Neuronal stem cell (in vitro differentiated cells): Measurements from ENCODE around the gene PCED1B.

Source experiments
- DNase-seq: peaks from one replicate; pipeline ENCODE4 v3.0.0-alpha.2; 2013; ENCODE audit warnings: low spot score
- H2AFZ ChIP-seq: one replicate; pipeline ENCODE4 v1.6.1; 2013; ENCODE audit warnings: mild to moderate bottlenecking, low read length, inconsistent platforms
- H2AK5ac ChIP-seq: 2 replicates; pipeline ENCODE4 v1.6.1; 2013; ENCODE audit warnings: low read depth, mild to moderate bottlenecking, inconsistent platforms, low read length, moderate library complexity, mixed read lengths
- H2BK120ac ChIP-seq: 2 replicates; pipeline ENCODE4 v1.6.1; 2013; ENCODE audit warnings: low read depth, mild to moderate bottlenecking, inconsistent platforms, low read length, moderate library complexity, mixed read lengths
- H2BK12ac ChIP-seq: one replicate; pipeline ENCODE4 v1.6.1; 2013; ENCODE audit warnings: low read length, inconsistent platforms
- H2BK15ac ChIP-seq: 2 replicates; pipeline ENCODE4 v1.6.1; 2013; ENCODE audit warnings: mild to moderate bottlenecking, low read length, inconsistent platforms, mixed read lengths
- H2BK5ac ChIP-seq: one replicate; pipeline ENCODE4 v1.6.1; 2013; ENCODE audit warnings: inconsistent platforms, mild to moderate bottlenecking, low read length, moderate library complexity
- H3K14ac ChIP-seq: one replicate; pipeline ENCODE4 v1.6.1; 2013; ENCODE audit warnings: low read length, inconsistent platforms
- H3K18ac ChIP-seq: 2 replicates; pipeline ENCODE4 v1.6.1; 2013; ENCODE audit warnings: low read length, inconsistent platforms
- H3K23ac ChIP-seq: 2 replicates; pipeline ENCODE4 v1.6.1; 2013; ENCODE audit warnings: low read depth, mild to moderate bottlenecking, mixed read lengths, low read length, inconsistent platforms; ENCODE audit not compliant: poor library complexity
- H3K27ac ChIP-seq: replicated peaks from 3 replicates; pipeline ENCODE4 v1.5.1; 2013; ENCODE audit warnings: low read length, inconsistent platforms
- H3K27me3 ChIP-seq, 3 experiments: 2 replicates each; pipeline ENCODE4 v1.6.1; 2013; ENCODE audit warnings: low read length in 3 of 3, mild to moderate bottlenecking in 2 of 3, inconsistent platforms in 1 of 3, low read depth in 1 of 3, mixed read lengths in 1 of 3, moderate library complexity in 1 of 3; ENCODE audit not compliant: control insufficient read depth in 3 of 3, insufficient read depth in 3 of 3
- H3K36me3 ChIP-seq, 2 donors: replicated peaks in 1 of 2; 2 replicates each; pipeline ENCODE4 v1.6.1; 2013; ENCODE audit warnings: low read length in 2 of 2; ENCODE audit not compliant: control insufficient read depth in 2 of 2, insufficient read depth in 2 of 2
- H3K4ac ChIP-seq: 2 replicates; pipeline ENCODE4 v1.6.1; 2013; ENCODE audit warnings: inconsistent platforms, mild to moderate bottlenecking, low read length, moderate library complexity
- H3K4me1 ChIP-seq, 2 donors: 1 replicate in 1 of 2; 2 replicates in 1 of 2; pipeline ENCODE4 v1.6.1; 2013; ENCODE audit warnings: low read length in 2 of 2, low read depth in 1 of 2; ENCODE audit not compliant: control insufficient read depth in 2 of 2, insufficient read depth in 1 of 2
- H3K4me2 ChIP-seq: one replicate; pipeline ENCODE4 v1.6.1; 2013; ENCODE audit warnings: mild to moderate bottlenecking, low read length, inconsistent platforms; ENCODE audit not compliant: insufficient read depth, poor library complexity, severe bottlenecking
- H3K4me3 ChIP-seq, 2 donors: 2 replicates each; pipeline ENCODE4 v1.5.1; 2013; ENCODE audit warnings: low read length in 2 of 2, mild to moderate bottlenecking in 2 of 2, inconsistent platforms in 1 of 2, moderate library complexity in 1 of 2
- H3K79me1 ChIP-seq: one replicate; pipeline ENCODE4 v1.6.1; 2013; ENCODE audit warnings: low read depth, mild to moderate bottlenecking, inconsistent platforms, low read length, moderate library complexity
- H3K9ac ChIP-seq: one replicate; pipeline ENCODE4 v1.6.1; 2013; ENCODE audit warnings: mild to moderate bottlenecking, low read depth, low read length, inconsistent platforms; ENCODE audit not compliant: poor library complexity
- H3K9me3 ChIP-seq, 2 donors: replicated peaks in 1 of 2; 2 replicates each; pipeline versions ENCODE3 to v1.6.1; 2013; ENCODE audit warnings: low read length in 2 of 2, mild to moderate bottlenecking in 2 of 2, inconsistent platforms in 1 of 2, low read depth in 1 of 2, mixed read lengths in 1 of 2, moderate library complexity in 1 of 2; ENCODE audit not compliant: control insufficient read depth in 2 of 2, insufficient read depth in 1 of 2
- H4K8ac ChIP-seq: one replicate; pipeline ENCODE4 v1.6.1; 2013; ENCODE audit warnings: low read depth, mild to moderate bottlenecking, inconsistent platforms, low read length, moderate library complexity
- H4K91ac ChIP-seq: one replicate; pipeline ENCODE4 v1.6.1; 2013; ENCODE audit warnings: low read length, low read depth, mild to moderate bottlenecking, inconsistent platforms; ENCODE audit not compliant: poor library complexity
- WGBS, 2 donors: extraction: QIAGEN DNeasy Blood & Tissue Kit; methylation state at CpG; one replicate each; pipeline ENCODE4 v1.1.7; 2013; ENCODE audit warnings: missing lambda C conversion rate in 2 of 2, mixed read lengths in 1 of 2; ENCODE audit not compliant: insufficient read length in 2 of 2, insufficient replicate concordance in 1 of 2; ENCODE audit errors: extremely low coverage in 2 of 2; 5-methylcytosine and 5-hydroxymethylcytosine counted together

Gene PCED1B

DNA sequence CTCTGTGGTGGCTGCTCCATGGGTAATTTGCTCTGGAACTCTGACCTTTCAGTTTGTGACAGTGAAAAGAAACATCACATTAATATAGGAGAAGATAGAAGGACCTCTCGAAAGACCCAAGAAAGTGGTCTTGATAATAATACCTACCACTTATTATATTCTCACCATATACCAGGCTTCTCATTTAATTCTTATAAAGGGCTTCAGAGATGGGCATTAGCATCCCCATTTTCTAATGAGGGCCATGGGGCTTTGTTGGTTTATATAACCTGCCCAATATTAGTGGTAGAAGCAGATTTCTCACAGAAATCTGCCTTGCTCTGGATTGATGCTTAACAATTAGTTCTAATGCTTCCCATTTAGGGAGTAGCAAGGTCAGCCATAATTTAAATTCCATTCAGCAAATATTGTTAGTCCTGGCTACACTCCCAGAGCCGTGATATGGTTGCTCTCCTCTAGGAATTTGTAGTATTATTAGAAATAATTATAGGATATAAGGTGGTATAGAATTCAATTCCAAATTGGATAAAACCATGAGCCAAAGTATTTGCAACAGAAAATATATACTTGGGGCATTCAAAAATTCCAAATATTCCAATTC lies 7.8 kb downstream of the PCED1B start:
- WGBS, 2 donors: no CpG with 5 or more reads among the region's 2 CpGs

DNA sequence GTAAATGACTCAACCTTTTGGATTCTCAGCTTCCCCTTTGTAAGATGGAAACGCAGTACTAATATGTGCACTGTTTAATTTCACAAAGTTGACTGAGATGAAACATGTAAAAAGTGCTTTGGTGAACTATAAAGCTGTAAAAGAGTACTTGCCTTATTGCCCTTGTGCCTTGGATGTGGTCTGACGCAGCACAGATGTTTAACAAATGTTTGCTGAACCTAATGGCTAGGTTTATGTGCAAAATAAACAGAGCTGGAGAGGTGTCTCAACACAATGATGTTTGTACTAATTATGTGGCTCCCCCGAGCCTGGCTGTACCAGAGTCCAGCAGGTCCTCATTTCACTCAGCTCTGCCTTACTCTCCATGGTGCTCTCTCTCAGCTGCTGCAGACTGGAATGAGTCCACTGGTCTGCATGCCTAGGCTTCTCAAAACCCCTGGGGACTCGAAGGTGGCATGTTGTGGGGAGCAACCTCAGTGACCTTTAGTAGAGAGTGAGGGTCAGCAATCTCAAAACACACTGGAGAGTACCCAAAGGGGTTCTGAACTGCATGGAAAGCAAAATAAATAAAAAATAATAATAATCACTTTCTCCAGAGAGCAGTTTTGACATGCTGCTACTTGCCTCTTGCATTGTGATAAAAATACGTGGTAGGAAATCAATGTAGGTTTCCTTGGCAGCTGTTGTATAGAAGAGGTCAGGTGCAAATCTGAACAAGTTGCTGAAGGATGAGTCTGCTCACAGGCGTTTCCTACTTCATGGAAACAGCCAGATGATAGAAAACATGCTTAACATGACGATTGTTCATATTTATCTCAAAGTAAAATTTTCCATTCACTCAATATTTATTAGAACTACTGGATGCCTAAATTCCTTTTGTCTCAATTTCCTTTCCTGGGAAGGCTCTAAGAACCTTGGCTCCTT lies 8.9 kb downstream of the PCED1B start:
- Histone ChIP-seq H2BK120ac (no peak overlapping the region), H4K91ac (no peak overlapping the region), H3K14ac (no peak overlapping the region), H3K4me3 (no peak overlapping the region), H3K9me3 (no peaks in the 10 kb centered on the region), H3K4me2 (no peak overlapping the region), H2BK12ac (no peak overlapping the region), H3K4me1 (peaks cover 0 to 5% of the 10 kb centered on the region in 2 donors), H3K9ac (no peak overlapping the region), H3K27ac (no peak overlapping the region), H3K79me1 (no peaks in the 10 kb centered on the region), H4K8ac (no peak overlapping the region), H3K23ac (no peak overlapping the region), H2BK15ac (no peak overlapping the region), H3K4ac (no peak overlapping the region), H3K27me3 (no peaks in the 10 kb centered on the region), H2BK5ac (no peak overlapping the region), H2AK5ac (no peak overlapping the region), H3K18ac (no peak overlapping the region), H2AFZ (no peak overlapping the region), H3K36me3 (no peaks in the 10 kb centered on the region)
- whole genome bisulfite sequencing, 2 donors: no CpG with 5 or more reads among the region's 7 CpGs
- no peak for DNase-seq

More for the DNA sequence above, 7.8 kb downstream of the PCED1B start:
- no peak overlapping the region for H2AFZ ChIP-seq
- no peaks in the 10 kb centered on the region for H3K79me1 ChIP-seq
- H3K4me1 ChIP-seq: peaks cover 0 to 5% of the 10 kb centered on the region in 2 donors
- H4K8ac ChIP-seq: no peak overlapping the region
- no peak overlapping the region for H2BK12ac ChIP-seq
- H3K9me3 ChIP-seq: no peaks in the 10 kb centered on the region
- no peak overlapping the region for H3K23ac ChIP-seq
- no peak overlapping the region for H2AK5ac ChIP-seq
- no peak overlapping the region for H2BK120ac ChIP-seq
- no peak overlapping the region for H4K91ac ChIP-seq
- no peak overlapping the region for H3K4ac ChIP-seq
- DNase-seq: no peak
- H2BK15ac ChIP-seq: no peak overlapping the region
- H3K4me2 ChIP-seq: no peak overlapping the region
- no peak overlapping the region for H2BK5ac ChIP-seq
- no peak overlapping the region for H3K9ac ChIP-seq
- H3K14ac ChIP-seq: no peak overlapping the region
- H3K27me3 ChIP-seq: peaks cover 0 to 5% (median 0%) of the 10 kb centered on the region in 3 experiments
- no peak overlapping the region for H3K27ac ChIP-seq
- H3K18ac ChIP-seq: no peak overlapping the region
- H3K36me3 ChIP-seq: no peaks in the 10 kb centered on the region
- H3K4me3 ChIP-seq: no peak overlapping the region

DNA sequence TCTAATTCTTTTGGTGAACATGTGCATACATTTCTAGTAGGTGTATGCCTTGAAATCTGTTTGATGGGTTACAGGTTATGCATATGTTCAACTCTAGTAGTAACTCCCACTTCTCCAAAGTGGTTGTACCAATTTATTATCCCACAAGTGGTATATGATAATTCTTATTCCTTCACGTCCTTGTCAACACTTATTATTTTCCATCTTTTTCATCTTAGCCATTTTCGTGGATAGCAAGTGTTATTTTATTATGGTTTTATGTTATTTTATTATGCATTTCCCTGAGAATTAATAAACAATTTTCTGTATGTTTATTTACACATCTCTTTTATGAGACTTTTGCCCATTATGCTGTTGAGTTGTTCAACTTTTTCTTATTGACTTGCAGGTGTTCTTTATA lies 11.6 kb downstream of the PCED1B start:
- no peak for DNase-seq
- WGBS, 2 donors: no CpG with 5 or more reads among the region's 2 CpGs
- no peak overlapping the region for H2BK12ac ChIP-seq

DNA sequence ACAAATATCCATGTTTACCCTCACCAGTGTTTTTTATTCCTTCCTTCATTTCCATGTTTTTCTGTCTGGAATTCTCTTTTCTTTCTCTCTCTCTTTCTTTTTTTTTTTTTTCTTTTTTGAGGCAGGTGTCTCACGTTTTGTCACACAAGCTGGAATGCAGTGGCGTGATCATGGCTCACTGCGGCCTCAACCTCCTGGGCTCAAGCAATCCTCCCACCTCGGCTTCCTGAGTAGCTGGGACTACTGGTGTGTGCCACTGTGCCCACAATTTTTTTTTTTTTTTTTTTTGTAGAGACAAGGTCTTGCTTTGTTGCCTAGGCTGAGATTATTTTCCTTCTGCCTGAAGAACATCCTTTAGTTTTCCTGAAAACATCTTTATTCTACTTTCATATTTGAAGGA lies 15.4 kb downstream of the PCED1B start:
- Histone ChIP-seq H3K36me3 (no peaks in the 10 kb centered on the region), H2AK5ac (no peak overlapping the region), H2BK120ac (no peak overlapping the region), H2BK15ac (no peak overlapping the region), H3K18ac (no peak overlapping the region), H3K79me1 (no peaks in the 10 kb centered on the region), H3K4me3 (no peak overlapping the region), H3K23ac (no peak overlapping the region), H3K9me3 (no peaks in the 10 kb centered on the region), H4K91ac (no peak overlapping the region), H3K4ac (no peak overlapping the region), H2AFZ (no peak overlapping the region), H2BK5ac (no peak overlapping the region), H2BK12ac (no peak overlapping the region), H3K9ac (no peak overlapping the region), H3K14ac (no peak overlapping the region), H3K4me1 (no peaks in the 10 kb centered on the region), H3K27me3 (no peaks in the 10 kb centered on the region), H3K4me2 (no peak overlapping the region), H3K27ac (no peak overlapping the region), H4K8ac (no peak overlapping the region)
- no peak for DNase-seq
- no CpG with 5 or more reads among the region's 4 CpGs for WGBS, 2 donors

More for the DNA sequence above, 11.6 kb downstream of the PCED1B start:
- H3K79me1 ChIP-seq: no peaks in the 10 kb centered on the region
- no peak overlapping the region for H2BK15ac ChIP-seq
- no peaks in the 10 kb centered on the region for H3K36me3 ChIP-seq
- no peak overlapping the region for H2AFZ ChIP-seq
- H3K27me3 ChIP-seq: no peaks in the 10 kb centered on the region
- no peak overlapping the region for H3K23ac ChIP-seq
- no peak overlapping the region for H4K8ac ChIP-seq
- no peak overlapping the region for H2AK5ac ChIP-seq
- H4K91ac ChIP-seq: no peak overlapping the region
- H3K4me1 ChIP-seq: peaks cover 0 to 2% of the 10 kb centered on the region in 2 donors
- H2BK120ac ChIP-seq: no peak overlapping the region
- H3K9me3 ChIP-seq: no peaks in the 10 kb centered on the region
- no peak overlapping the region for H3K4me2 ChIP-seq
- no peak overlapping the region for H3K18ac ChIP-seq
- no peak overlapping the region for H3K9ac ChIP-seq
- no peak overlapping the region for H3K14ac ChIP-seq
- H3K4ac ChIP-seq: no peak overlapping the region
- no peak overlapping the region for H2BK5ac ChIP-seq
- H3K27ac ChIP-seq: no peak overlapping the region
- H3K4me3 ChIP-seq: no peak overlapping the region
